Stimulated activated CD8-positive, alpha-beta memory T cell treated with anti-CD3 and anti-CD28 coated beads, Interleukin-15, amount 100 ng/mL, for 1 hour (primary cell): ENCODE data around the gene RNASE4.
"Not testable (repeated sequence)": the region's sequence is repeated elsewhere in the genome, so short reads cannot be mapped to it uniquely, and the experiment has no call there.

Experiments
- DNase-seq: peaks from one replicate; pipeline ENCODE4 v3.0.0-alpha.2; 2020; ENCODE audit warnings: low read depth

RNASE4 gene

GRCh38 chr14:20683891-20684661 is at the start of gene RNASE4:
TSS of gene RNASE4 (plus strand) at chr14:20684560. CDS start at chr14:20699372, 14,812 bp downstream.
- DNase-seq, result peak; percentile 76

- no peak for DNase-seq
Observed at GRCh38 chr14:20641591-20641990, 42.8 kb upstream of the RNASE4 start, which contains the start of gene OR6S1. TSS of gene OR6S1 (minus strand) at chr14:20641691. CDS start at chr14:20641691, 0 bp downstream.

GRCh38 chr14:20642182-20642581 is 42.2 kb upstream of the RNASE4 start:
- DNase-seq, result no peak

DNA sequence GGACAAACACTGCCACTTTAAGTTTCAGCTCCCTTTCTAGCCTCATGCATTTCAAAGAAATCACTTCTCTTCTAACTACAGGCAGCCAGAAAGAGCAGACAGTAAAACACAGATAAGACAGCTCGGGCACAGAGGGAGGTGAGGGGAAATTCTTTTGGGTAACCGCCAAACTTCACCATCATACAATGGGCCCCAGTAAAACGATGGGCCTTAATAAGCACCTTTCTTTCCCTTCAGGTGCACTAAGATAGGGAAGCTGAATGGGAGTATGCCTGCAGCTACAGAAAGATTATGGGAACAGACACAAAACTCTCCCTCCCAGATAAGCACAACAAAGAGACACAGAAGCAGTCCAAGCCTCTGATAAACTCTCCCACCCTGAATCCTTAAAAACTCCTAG is 41.6 kb upstream of the RNASE4 start:
- DNase-seq, result not testable (repeated sequence)

DNA sequence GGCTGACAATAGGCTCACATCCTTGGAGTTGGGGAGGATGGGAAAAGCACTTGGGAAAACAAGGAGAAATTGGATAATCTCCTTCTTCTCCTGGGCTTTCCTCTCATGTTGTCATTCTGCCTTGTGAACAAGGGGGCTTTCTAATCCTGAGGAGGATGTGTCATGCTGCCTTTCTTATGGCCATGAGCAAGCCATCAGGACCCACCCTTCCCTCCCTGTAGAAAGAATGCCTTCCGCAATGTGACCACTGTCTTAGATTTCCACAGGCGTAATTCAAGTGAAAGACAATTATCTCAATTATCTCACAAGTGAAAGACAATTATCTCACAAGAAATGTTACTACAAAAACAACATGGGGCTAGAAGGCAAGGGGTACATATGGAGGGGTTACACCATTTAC is 39.8 kb upstream of the RNASE4 start:
- DNase-seq, result no peak

DNA sequence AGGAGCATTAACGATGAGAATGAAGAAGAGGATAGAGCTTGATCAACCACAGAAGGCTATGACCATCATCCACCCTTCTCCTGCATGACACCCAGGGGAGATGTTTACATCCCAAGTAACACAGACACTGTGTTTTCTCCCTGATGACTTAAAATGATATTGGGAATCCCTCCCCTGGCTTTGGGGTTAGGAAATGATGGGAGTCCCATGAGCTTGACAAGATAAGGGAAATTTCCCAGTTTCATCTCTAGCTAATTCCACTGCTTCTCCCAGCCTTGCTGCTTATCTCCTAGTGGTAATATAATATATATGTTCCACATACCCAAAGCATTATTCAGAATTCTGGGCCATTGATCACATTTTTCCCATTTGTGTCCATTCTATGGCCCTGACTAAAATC is 38.9 kb upstream of the RNASE4 start:
- no peak for DNase-seq

DNA sequence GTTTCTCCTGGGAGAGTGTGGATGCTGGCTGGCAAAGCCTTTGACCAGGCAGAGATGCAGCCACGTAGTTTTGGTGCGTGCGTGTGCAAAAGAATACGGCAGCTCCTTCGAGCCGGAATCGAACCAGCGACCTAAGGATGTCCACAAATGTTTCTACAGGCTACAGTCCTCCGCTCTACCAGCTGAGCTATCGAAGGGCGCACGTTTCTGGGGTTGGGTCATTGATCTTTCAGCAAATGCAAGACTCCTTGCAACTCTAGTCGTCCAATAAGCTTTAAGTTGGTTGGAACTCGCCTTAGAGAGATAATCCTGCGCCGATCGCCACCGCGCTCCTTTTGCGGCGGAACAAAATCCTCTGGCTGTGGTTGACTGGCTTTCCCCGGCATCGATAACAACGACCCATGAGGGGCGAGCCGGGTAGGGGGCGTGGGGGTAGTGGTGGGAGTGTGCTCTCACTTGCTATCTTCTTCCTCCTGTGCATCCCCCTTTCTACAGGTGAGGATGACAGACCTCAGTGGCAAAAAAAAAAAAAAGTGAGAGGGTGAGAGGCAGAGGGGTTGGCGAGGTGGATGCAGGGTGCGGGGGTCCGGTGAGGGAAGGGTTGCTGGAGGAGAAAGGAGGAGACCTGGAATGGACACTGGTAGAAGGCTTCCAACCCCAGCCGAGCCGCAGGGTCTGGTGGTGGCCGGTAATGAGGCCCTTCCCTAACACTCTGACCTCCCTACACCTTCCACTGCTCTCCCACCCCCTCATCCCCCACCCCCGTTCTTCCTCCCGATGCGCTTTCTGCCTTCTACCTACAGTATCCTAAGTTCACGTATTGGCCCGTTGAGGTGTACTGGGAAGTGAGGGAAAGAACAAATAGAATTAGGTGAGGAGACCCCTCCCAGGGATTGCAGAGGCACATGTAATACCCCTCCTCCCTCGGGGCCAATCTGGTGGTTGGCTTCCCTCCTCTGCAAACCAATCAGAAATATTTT is 31.1 kb upstream of the RNASE4 start:
- DNase-seq, result no peak

GRCh38 chr14:20655851-20656250 is 28.5 kb upstream of the RNASE4 start:
- no peak for DNase-seq

- DNase-seq, result no peak
Observed at GRCh38 chr14:20656274-20656673, 28.1 kb upstream of the RNASE4 start.

GRCh38 chr14:20657216-20658211 is 26.8 kb upstream of the RNASE4 start:
- DNase-seq, result no peak

- no peak for DNase-seq
Observed at GRCh38 chr14:20658246-20658645, 26.1 kb upstream of the RNASE4 start.

GRCh38 chr14:20659336-20659735 is 25.0 kb upstream of the RNASE4 start:
- DNase-seq, result no peak

DNA sequence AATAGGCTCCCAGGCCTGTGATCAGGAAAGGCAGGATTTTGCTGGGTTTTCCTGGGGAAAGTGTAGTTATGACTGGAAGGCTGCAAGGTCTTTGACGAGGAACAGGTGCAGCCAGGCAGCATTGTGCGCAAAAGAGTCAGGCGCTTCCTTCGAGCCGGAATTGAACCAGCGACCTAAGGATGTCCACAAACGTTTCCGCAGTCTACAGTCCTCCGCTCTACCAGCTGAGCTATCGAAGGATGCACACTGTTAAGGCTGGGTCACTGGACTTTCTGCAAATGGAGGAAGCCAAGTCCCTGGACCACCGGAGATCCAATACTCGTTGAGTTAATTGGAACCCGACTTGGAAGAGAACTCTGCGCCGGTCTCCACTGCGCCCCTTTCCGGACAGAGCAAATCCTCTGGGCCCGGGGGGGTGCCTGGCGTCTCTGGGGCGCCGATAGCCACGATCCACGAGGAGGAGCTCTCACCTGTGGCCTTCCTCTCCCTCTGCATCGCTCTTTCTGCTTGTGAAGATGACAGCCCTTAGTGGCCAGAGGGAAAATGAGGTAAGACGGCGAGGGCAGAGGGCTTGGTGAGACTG is 24.5 kb upstream of the RNASE4 start:
- no peak for DNase-seq

- DNase-seq, result no peak
Observed at GRCh38 chr14:20661197-20661596, 23.2 kb upstream of the RNASE4 start.

DNA sequence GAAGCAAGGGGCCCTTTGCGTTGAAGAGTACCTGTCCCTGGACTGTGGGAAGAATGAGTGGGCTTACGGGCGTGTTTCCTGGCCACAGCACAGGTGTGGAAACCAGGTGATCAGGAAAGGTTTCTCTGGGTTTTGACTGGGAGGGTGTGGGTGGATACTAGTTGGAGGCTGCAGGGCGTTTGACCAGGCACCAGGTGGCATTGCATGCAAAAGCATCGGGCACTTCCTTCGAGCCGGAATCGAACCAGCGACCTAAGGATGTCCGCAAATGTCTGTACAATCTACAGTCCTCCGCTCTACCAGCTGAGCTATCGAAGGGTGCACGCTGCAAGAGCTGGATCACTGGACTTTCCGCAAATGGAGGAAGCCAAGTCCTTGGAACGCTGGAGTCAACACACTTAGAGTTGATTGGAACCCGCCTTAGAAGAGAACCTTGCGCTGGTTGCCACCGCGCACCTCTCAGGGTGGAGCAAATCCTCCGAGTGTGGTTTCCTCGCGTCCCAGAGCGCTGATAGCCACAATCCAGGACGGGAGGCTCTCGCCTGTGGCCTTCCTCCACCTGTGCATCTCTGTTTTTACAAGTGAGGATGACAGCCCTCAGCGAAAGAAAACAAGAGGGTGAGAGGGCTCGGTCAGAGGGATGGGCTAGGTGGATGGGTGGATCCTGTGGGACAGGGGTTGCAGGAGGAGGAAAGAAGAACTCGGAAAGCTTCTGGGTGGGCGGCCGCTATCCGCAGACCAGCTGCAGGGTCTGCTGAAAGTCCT is 21.2 kb upstream of the RNASE4 start:
- DNase-seq, result peak; percentile 43

- not testable (repeated sequence) for DNase-seq
Observed at GRCh38 chr14:20666400-20666961, 17.9 kb upstream of the RNASE4 start.

GRCh38 chr14:20667957-20668356 is 16.4 kb upstream of the RNASE4 start:
- no peak for DNase-seq

GRCh38 chr14:20668969-20669368 is 15.4 kb upstream of the RNASE4 start:
- DNase-seq, result no peak

GRCh38 chr14:20671597-20672283 is 12.6 kb upstream of the RNASE4 start:
- no peak for DNase-seq
